Panc1 (cell line): ENCODE results near the gene LHX1.

ENCODE experiments used
- CTCF ChIP-seq: fragments of 450-650 bp; IDR thresholded peaks from 2 replicates; pipeline ENCODE4 v1.5.1; 2017; ENCODE audit warnings: mild to moderate bottlenecking
- POLR2AphosphoS5 ChIP-seq: IDR thresholded peaks from 2 replicates; pipeline ENCODE4 v1.6.1; 2012; ENCODE audit warnings: mild to moderate bottlenecking, low read depth, low read length, moderate library complexity

- TF ChIP-seq CTCF (no peak), POLR2AphosphoS5 (no peak)
These were observed 41.7 kb downstream of the LHX1 start for GRCh38 chr17:36978810-36979564.
